Testis (tissue), 2 donors: Measurements from ENCODE around the gene CSRNP3.

Experiments used
- CTCF ChIP-seq, 3 experiments: fragments of 450-650 bp in 2 of 3; fragments of 200-600 bp in 1 of 3; sonication (generic) in 1 of 3; IDR thresholded peaks; one replicate each; pipeline ENCODE4 v1.5.1; 2016 to 2019; ENCODE audit warnings: antibody characterized with exemption in 3 of 3, mild to moderate bottlenecking in 2 of 3, moderate library complexity in 1 of 3
- POLR2A ChIP-seq: fragments of 450-650 bp; IDR thresholded peaks from one replicate; pipeline ENCODE4 v1.6.1; 2017; ENCODE audit warnings: antibody characterized with exemption, mild to moderate bottlenecking, moderate library complexity

GRCh38 chr2:165725421-165725820 lies 255.9 kb downstream of the CSRNP3 start:
- TF ChIP-seq CTCF (IDR thresholded peaks at IDR 0.05) (no peak), POLR2A (no peak)
